ENCODE data around the gene GATAD2A. TPM values are rescaled to one million over a fixed set of nuclear protein-coding genes. Genes with fewer than 3 reads are reported as not detected.
"Not testable (repeated sequence)": the region's sequence is repeated elsewhere in the genome, so short reads cannot be mapped to it uniquely, and the experiment has no call there.

Gene GATAD2A
- total RNA-seq, 1 experiment from 2014 or later: 189 TPM

- H3K23me2 ChIP-seq (ENCODE audit: insufficient read length, low read depth, low read length, poor library complexity, severe bottlenecking): peaks cover under 1% of the 10 kb centered on the region
- no peaks in the 10 kb centered on the region for H3K79me1 ChIP-seq (ENCODE audit: insufficient read depth, low read depth, low read length, poor library complexity, severe bottlenecking)
- H2BK120ac ChIP-seq (ENCODE audit: low read depth, low read length, poor library complexity, severe bottlenecking): no peak overlapping the region
- H3K14ac ChIP-seq (ENCODE audit: insufficient read depth, low read length): no peak overlapping the region
- Mint-ChIP-seq H3K4me1 (peaks cover 9 to 10% of the 10 kb centered on the region in 2 experiments), H3K4me3 (no peak overlapping the region), H3K27me3 (ENCODE audit: low read depth) (peaks cover 4% of the 10 kb centered on the region; the same call in 1 of the 2 replicates), H3K9me3 (peaks cover 4% of the 10 kb centered on the region in 2 experiments; a peak in 4 of 5 replicates), H3K27ac (no peak overlapping the region), H3K36me3 (ENCODE audit: insufficient read depth in 1 of 3, low read depth in 3 of 3) (peaks cover 0 to 8% (median 2%) of the 10 kb centered on the region in 3 experiments; a peak in 2 of 7 replicates)
- no peak overlapping the region for H2BK20ac ChIP-seq (ENCODE audit: low read depth, low read length, poor library complexity, severe bottlenecking)
- H2BK15ac ChIP-seq (ENCODE audit: low read depth, low read length): no peak overlapping the region
- no peaks in the 10 kb centered on the region for H3K9me3 ChIP-seq (ENCODE audit: control insufficient read depth, low read depth, low read length)
- H3K27me3 ChIP-seq (ENCODE audit: insufficient read depth, low read length): no peaks in the 10 kb centered on the region
- H4K8ac ChIP-seq (replicated peaks; ENCODE audit: insufficient read length, low read depth, low read length): no peak overlapping the region
- no peaks in the 10 kb centered on the region for H4K20me1 ChIP-seq (ENCODE audit: control insufficient read depth, insufficient read depth, insufficient read length)
- no peak overlapping the region for H2BK5ac ChIP-seq (ENCODE audit: insufficient read length, low read length)
- H3K4me2 ChIP-seq (ENCODE audit: insufficient read depth, insufficient read length, low read length): no peak overlapping the region
- H3K79me2 ChIP-seq (ENCODE audit: insufficient read depth, low read length): no peaks in the 10 kb centered on the region
- no peak overlapping the region for H3K4ac ChIP-seq (ENCODE audit: low read depth, low read length)
- no peak overlapping the region for H2BK12ac ChIP-seq (ENCODE audit: insufficient read length, low read depth, low read length)
- H2AFZ ChIP-seq (ENCODE audit: low read length): no peak overlapping the region
- H3T11ph ChIP-seq (ENCODE audit: low read length): no peak overlapping the region
- no peak overlapping the region for H3K56ac ChIP-seq (ENCODE audit: insufficient read length, low read depth, low read length)
- DNase-seq: no peak
- WGBS (ENCODE audit: extremely low coverage, insufficient read length, low lambda C conversion rate): no CpG with 5 or more reads among the region's 2 CpGs
- H3K4me1 ChIP-seq (ENCODE audit: insufficient read depth, low read length): peaks cover 3% of the 10 kb centered on the region; the same call in 1 of the 2 replicates
- H3K9ac ChIP-seq (ENCODE audit: extremely low read depth, insufficient read length, low read length): no peak overlapping the region
- H4K5ac ChIP-seq (ENCODE audit: insufficient read length, low read depth, low read length): no peak overlapping the region
- no peak for TF ChIP-seq CTCF (conservative IDR thresholded peaks at IDR 0.05)
- H2AK5ac ChIP-seq (ENCODE audit: insufficient read length, low read length): no peak overlapping the region
- no peak overlapping the region for H3K23ac ChIP-seq (ENCODE audit: insufficient read length, low read depth, low read length)
- no peak overlapping the region for H3K27ac ChIP-seq (ENCODE audit: insufficient read length, low read depth, low read length)
- H4K91ac ChIP-seq (ENCODE audit: insufficient read length, low read depth, low read length): no peak overlapping the region
- no peak overlapping the region for H3K18ac ChIP-seq (ENCODE audit: insufficient read length, low read depth, low read length)
Measured at GRCh38 chr19:19379527-19379926, 25.9 kb upstream of the GATAD2A start.

GRCh38 chr19:19380316-19380715 lies 25.2 kb upstream of the GATAD2A start:
- H2BK15ac ChIP-seq (ENCODE audit: low read depth, low read length); H3K56ac ChIP-seq (ENCODE audit: insufficient read length, low read depth, low read length); H3K4me1 ChIP-seq (ENCODE audit: insufficient read depth, low read length); H3K14ac ChIP-seq (ENCODE audit: insufficient read depth, low read length); H3K4me3 Mint-ChIP-seq; H3K23ac ChIP-seq (ENCODE audit: insufficient read length, low read depth, low read length); H4K91ac ChIP-seq (ENCODE audit: insufficient read length, low read depth, low read length); H2BK120ac ChIP-seq (ENCODE audit: low read depth, low read length, poor library complexity, severe bottlenecking); H3K27me3 Mint-ChIP-seq (ENCODE audit: low read depth); H3K9me3 Mint-ChIP-seq; H4K8ac ChIP-seq (replicated peaks; ENCODE audit: insufficient read length, low read depth, low read length); H2AFZ ChIP-seq (ENCODE audit: low read length); H3K9ac ChIP-seq (ENCODE audit: extremely low read depth, insufficient read length, low read length); H3K27ac Mint-ChIP-seq; DNase-seq; H3K36me3 Mint-ChIP-seq (ENCODE audit: insufficient read depth in 1 of 3, low read depth in 3 of 3); H3K27ac ChIP-seq (ENCODE audit: insufficient read length, low read depth, low read length); H3K4ac ChIP-seq (ENCODE audit: low read depth, low read length); H3K27me3 ChIP-seq (ENCODE audit: insufficient read depth, low read length); H3K18ac ChIP-seq (ENCODE audit: insufficient read length, low read depth, low read length); H4K20me1 ChIP-seq (ENCODE audit: control insufficient read depth, insufficient read depth, insufficient read length); H2BK20ac ChIP-seq (ENCODE audit: low read depth, low read length, poor library complexity, severe bottlenecking); H4K5ac ChIP-seq (ENCODE audit: insufficient read length, low read depth, low read length); H2BK5ac ChIP-seq (ENCODE audit: insufficient read length, low read length); H3K9me3 ChIP-seq (ENCODE audit: control insufficient read depth, low read depth, low read length); H3K79me2 ChIP-seq (ENCODE audit: insufficient read depth, low read length); H2BK12ac ChIP-seq (ENCODE audit: insufficient read length, low read depth, low read length); H3K23me2 ChIP-seq (ENCODE audit: insufficient read length, low read depth, low read length, poor library complexity, severe bottlenecking); H2AK5ac ChIP-seq (ENCODE audit: insufficient read length, low read length); H3T11ph ChIP-seq (ENCODE audit: low read length); H3K4me2 ChIP-seq (ENCODE audit: insufficient read depth, insufficient read length, low read length); H3K79me1 ChIP-seq (ENCODE audit: insufficient read depth, low read depth, low read length, poor library complexity, severe bottlenecking): not testable (repeated sequence)
- H3K4me1 Mint-ChIP-seq: peaks cover 9 to 10% of the 10 kb centered on the region in 2 experiments
- WGBS (ENCODE audit: extremely low coverage, insufficient read length, low lambda C conversion rate): no CpG with 5 or more reads among the region's 12 CpGs
